ENCODE data around the gene FOXF2. TPM values are rescaled to one million over a fixed set of nuclear protein-coding genes. Genes with fewer than 3 reads are reported as not detected.
"Not testable (repeated sequence)": the region's sequence is repeated elsewhere in the genome, so short reads cannot be mapped to it uniquely, and the experiment has no call there.

Gene FOXF2
- total RNA-seq, 1 donor from 2014 or later: 15.7 TPM

DNA sequence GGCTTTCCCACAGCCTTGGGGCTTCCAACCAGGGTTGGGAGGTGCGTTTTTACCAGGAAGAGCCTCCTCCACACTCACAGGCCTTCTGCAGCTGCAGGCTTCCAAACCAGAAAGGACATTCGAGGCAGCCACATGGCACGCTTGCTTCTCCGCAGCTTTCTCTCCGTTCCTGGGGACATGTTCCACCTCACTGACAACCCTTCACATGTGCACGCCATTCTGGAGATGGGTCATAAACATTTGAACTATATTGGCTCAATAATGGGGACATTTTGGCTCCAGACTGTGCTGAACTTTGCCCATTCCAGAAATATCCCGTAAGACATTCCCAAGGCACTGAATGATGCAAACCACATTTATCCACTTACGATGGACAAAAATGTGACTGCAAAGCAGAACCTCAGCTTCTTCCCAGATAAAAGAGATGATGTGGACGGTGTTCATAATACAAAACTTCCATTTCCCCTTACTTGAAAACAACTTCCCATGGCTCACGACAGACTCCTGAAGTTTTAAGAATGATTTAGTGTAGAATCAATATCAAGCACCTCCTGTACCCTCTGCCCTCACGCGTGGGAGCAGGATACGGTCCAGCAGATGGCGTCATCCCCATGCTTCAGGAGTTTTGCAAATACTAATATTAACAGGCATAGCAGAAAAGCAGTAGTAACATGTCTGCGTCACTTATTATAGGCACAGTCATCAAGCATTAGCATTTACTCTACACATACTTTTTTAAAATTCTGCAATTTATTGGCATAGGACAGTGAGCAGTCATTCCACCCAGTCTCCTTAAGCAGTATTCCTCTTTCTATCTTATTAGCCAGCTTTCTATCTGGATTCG is 25.4 kb upstream of the FOXF2 start:
- TF ChIP-seq, protein P1, sequence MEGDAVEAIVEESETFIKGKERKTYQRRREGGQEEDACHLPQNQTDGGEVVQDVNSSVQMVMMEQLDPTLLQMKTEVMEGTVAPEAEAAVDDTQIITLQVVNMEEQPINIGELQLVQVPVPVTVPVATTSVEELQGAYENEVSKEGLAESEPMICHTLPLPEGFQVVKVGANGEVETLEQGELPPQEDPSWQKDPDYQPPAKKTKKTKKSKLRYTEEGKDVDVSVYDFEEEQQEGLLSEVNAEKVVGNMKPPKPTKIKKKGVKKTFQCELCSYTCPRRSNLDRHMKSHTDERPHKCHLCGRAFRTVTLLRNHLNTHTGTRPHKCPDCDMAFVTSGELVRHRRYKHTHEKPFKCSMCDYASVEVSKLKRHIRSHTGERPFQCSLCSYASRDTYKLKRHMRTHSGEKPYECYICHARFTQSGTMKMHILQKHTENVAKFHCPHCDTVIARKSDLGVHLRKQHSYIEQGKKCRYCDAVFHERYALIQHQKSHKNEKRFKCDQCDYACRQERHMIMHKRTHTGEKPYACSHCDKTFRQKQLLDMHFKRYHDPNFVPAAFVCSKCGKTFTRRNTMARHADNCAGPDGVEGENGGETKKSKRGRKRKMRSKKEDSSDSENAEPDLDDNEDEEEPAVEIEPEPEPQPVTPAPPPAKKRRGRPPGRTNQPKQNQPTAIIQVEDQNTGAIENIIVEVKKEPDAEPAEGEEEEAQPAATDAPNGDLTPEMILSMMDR (IDR thresholded peaks at IDR 0.05): peak; percentile 34
- no peaks in the 10 kb centered on the region for H3K9me3 ChIP-seq
- H3K36me3 ChIP-seq: no peaks in the 10 kb centered on the region
- peak; percentile 69 for ATAC-seq
- no peaks in the 10 kb centered on the region for H3K4me1 ChIP-seq
- no peak for DNase-seq
- H3K27me3 ChIP-seq: peaks cover 5% of the 10 kb centered on the region
- H3K4me3 ChIP-seq: no peak overlapping the region
- H3K27ac ChIP-seq: peak overlapping the region; percentile 68
- intact Hi-C loops (cut with DNase I): no loop called here

DNA sequence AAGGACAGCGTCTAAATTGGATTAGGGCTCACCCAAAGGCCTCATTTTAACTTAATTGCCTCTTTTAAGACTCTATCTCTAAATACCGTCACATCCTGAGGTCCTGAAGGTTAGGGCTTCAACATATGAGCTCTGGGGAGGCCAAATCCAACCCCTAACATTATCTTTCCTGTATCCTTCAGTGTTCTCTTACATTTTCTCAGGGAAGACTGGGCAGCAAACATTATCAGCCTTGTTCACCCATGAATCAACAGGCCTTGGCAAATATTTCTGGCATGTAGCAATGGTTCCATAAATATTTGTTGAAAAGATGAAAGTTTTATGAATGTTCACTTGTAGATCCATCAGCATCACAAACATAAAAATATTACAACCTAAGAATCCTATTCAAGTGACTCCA is 24.6 kb upstream of the FOXF2 start:
- Histone ChIP-seq H3K36me3 (no peaks in the 10 kb centered on the region), H3K27me3 (peaks cover 9% of the 10 kb centered on the region), H3K27ac (peak overlapping the region; percentile 68), H3K9me3 (no peaks in the 10 kb centered on the region), H3K4me3 (no peak overlapping the region), H3K4me1 (no peaks in the 10 kb centered on the region)
- ATAC-seq (no peak), DNase-seq (no peak)
- intact Hi-C loops (cut with DNase I): no loop called here
- TF ChIP-seq, protein P1 (IDR thresholded peaks at IDR 0.05): no peak

DNA sequence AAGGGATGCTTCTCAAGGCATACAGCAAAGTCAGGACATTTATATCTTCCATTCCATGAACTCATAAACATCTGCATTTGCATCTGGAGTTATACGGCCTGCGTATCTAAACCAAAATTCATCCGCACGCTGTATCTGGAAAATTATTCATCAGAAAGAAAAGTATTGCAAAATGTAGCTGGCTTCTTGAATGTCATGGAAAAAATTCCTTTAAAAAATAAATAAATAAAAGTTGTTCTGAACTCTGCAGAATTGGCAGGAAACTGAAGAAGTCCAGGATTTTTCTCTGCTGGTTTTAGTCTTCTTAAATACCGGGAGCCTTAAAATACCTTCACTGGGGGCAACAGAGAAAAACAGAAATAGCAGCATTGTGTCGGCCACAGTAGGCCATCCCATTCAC is 23.7 kb upstream of the FOXF2 start:
- Histone ChIP-seq H3K36me3 (no peaks in the 10 kb centered on the region), H3K27ac (peak overlapping the region; percentile 20), H3K4me1 (no peaks in the 10 kb centered on the region), H3K4me3 (no peak overlapping the region), H3K9me3 (no peaks in the 10 kb centered on the region), H3K27me3 (peaks cover 6% of the 10 kb centered on the region)
- TF ChIP-seq, protein P1 (IDR thresholded peaks at IDR 0.05): no peak
- no peak for DNase-seq
- ATAC-seq: no peak
- intact Hi-C loops (cut with DNase I): no loop called here

DNA sequence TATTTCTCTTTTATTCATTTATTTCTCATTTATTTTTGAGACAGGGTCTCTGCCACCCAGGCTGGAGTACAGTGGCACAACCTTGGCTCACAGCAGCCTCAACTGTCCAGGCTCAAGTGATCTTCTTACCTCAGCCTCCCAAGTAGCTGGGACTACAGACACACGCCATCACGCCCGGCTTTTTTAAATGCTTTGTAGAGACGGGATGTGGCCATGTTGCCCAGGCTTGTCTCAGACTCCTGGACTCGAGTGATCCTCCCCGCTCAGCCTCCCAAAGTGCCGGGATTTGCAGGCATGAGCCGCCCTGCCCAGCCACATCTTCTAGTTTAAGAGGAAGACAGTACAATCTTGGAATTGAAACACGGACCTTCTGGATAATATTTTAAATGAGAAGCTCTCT is 21.6 kb upstream of the FOXF2 start:
- ATAC-seq (no peak), DNase-seq (no peak)
- Histone ChIP-seq H3K9me3 (no peaks in the 10 kb centered on the region), H3K36me3 (no peaks in the 10 kb centered on the region), H3K4me3 (no peak overlapping the region), H3K27me3 (peaks cover 14% of the 10 kb centered on the region), H3K27ac (no peak overlapping the region), H3K4me1 (no peaks in the 10 kb centered on the region)
- intact Hi-C loops (cut with DNase I): no loop called here
- TF ChIP-seq, protein P1 (IDR thresholded peaks at IDR 0.05): no peak

DNA sequence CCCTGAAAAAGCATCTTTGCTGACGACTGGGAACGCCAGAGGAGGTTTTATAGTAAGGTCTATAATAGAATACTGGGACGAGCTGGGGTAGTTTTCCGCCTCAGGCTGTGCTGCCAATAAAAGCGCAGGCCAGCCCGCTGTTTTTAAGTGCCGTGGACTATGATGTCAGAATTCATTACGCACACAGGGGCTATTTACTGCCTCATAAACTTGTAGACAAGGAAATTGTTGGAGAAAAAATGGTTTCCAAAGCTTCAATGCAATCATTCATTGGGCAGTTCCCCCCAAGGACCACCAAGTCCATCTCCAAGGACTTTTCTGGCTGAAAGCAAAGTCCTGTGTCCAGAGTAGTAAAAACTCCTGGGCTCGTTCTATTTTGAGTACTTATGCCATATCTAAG is 20.4 kb upstream of the FOXF2 start:
- ATAC-seq (no peak), DNase-seq (no peak)
- TF ChIP-seq, protein P1 (IDR thresholded peaks at IDR 0.05): no peak
- Histone ChIP-seq H3K4me3 (no peak overlapping the region), H3K4me1 (no peaks in the 10 kb centered on the region), H3K27me3 (peaks cover 14% of the 10 kb centered on the region), H3K36me3 (no peaks in the 10 kb centered on the region), H3K27ac (no peak overlapping the region), H3K9me3 (no peaks in the 10 kb centered on the region)
- intact Hi-C loops (cut with DNase I): no loop called here

DNA sequence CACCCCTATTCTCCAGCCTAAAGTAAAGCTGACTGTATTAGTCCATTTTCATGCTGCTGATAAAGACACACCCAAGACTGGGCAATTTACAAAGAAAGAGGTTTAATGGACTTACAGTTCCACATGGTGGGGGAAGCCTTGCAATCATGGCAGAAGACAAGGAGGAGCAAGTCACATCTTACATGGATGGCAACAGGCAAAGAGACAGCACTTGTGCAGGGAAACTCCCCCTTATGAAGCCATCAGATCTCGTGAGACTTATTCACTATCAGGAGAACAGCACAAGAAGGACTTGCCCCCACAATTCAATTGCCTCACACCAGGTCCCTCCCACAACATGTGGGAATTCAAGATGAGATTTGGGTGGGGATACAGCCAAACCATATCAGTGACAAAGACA is 19.7 kb upstream of the FOXF2 start:
- H3K36me3 ChIP-seq; ATAC-seq; H3K4me1 ChIP-seq; H3K27ac ChIP-seq; intact Hi-C loops (cut with DNase I); H3K9me3 ChIP-seq; H3K4me3 ChIP-seq; DNase-seq: not testable (repeated sequence)
- peaks cover 14% of the 10 kb centered on the region for H3K27me3 ChIP-seq

Measured in upper lobe of right lung (tissue), 1 donor.